HL-60 (cell line): Measurements from ENCODE around the gene PLCB1.

Experiments
- DNase-seq, 2 experiments: peaks; one replicate each; pipeline ENCODE4 v3.0.0-alpha.2; 2010 to 2020; ENCODE audit warnings: low read depth in 1 of 2, low spot score in 1 of 2
- H3K27ac ChIP-seq: fragments of 250-450 bp; sonication (Bioruptor Pico); replicated peaks from 2 replicates; pipeline ENCODE4 v1.5.1; 2020; ENCODE audit warnings: mild to moderate bottlenecking, moderate library complexity
- H3K27me3 ChIP-seq: fragments of 250-450 bp; sonication (Bioruptor Pico); 2 replicates; pipeline ENCODE4 v1.5.1; 2021; ENCODE audit warnings: mild to moderate bottlenecking, moderate library complexity; ENCODE audit not compliant: insufficient read depth, poor library complexity, severe bottlenecking
- H3K4me3 ChIP-seq: replicated peaks from 2 replicates; pipeline ENCODE4 v1.5.1; 2011; ENCODE audit warnings: mild to moderate bottlenecking, control low read depth, low read length; ENCODE audit not compliant: insufficient read depth
- CTCF ChIP-seq: IDR thresholded peaks from one replicate; pipeline ENCODE4 v1.5.1; 2011; ENCODE audit warnings: low read length, control low read depth, inconsistent platforms; ENCODE audit not compliant: insufficient read depth
- GABPA ChIP-seq: IDR thresholded peaks from 2 replicates; pipeline ENCODE4 v1.6.1; 2012; ENCODE audit warnings: low read depth
- POLR2AphosphoS5 ChIP-seq: IDR thresholded peaks from 2 replicates; pipeline ENCODE4 v1.6.1; 2012; ENCODE audit warnings: low read depth
- REST ChIP-seq: IDR thresholded peaks from 2 replicates; pipeline ENCODE4 v1.6.1; 2012; ENCODE audit warnings: low read depth; ENCODE audit not compliant: insufficient replicate concordance
- SPI1 ChIP-seq: IDR thresholded peaks from 2 replicates; pipeline ENCODE4 v1.6.1; 2012; ENCODE audit warnings: low read depth, mild to moderate bottlenecking, borderline replicate concordance

Gene PLCB1

GRCh38 chr20:8854571-8854970, 722.5 kb downstream of the PLCB1 start:
- Histone ChIP-seq H3K27ac (no peak overlapping the region), H3K4me3 (no peak overlapping the region), H3K27me3 (no peaks in the 10 kb centered on the region)
- TF ChIP-seq GABPA (no peak), REST (no peak), SPI1 (no peak), CTCF (no peak), POLR2AphosphoS5 (no peak)
- no peak for DNase-seq

GRCh38 chr20:8855315-8855714, 723.2 kb downstream of the PLCB1 start:
- no peak for DNase-seq
- Histone ChIP-seq H3K27me3 (no peaks in the 10 kb centered on the region), H3K4me3 (no peak overlapping the region), H3K27ac (no peak overlapping the region)
- no peak for TF ChIP-seq SPI1
- TF ChIP-seq GABPA: no peak
- no peak for TF ChIP-seq CTCF
- TF ChIP-seq REST: no peak
- TF ChIP-seq POLR2AphosphoS5: no peak

- H3K27me3 ChIP-seq: no peaks in the 10 kb centered on the region
- DNase-seq: no peak
- no peak for TF ChIP-seq CTCF
- no peak for TF ChIP-seq REST
- no peak overlapping the region for H3K27ac ChIP-seq
- no peak overlapping the region for H3K4me3 ChIP-seq
Measured at GRCh38 chr20:8856668-8857067, 724.6 kb downstream of the PLCB1 start.
